Measurements from ENCODE around the gene RRP9. TPM values are rescaled to one million over a fixed set of nuclear protein-coding genes. Genes with fewer than 3 reads are reported as not detected.

RRP9 gene, protein sequence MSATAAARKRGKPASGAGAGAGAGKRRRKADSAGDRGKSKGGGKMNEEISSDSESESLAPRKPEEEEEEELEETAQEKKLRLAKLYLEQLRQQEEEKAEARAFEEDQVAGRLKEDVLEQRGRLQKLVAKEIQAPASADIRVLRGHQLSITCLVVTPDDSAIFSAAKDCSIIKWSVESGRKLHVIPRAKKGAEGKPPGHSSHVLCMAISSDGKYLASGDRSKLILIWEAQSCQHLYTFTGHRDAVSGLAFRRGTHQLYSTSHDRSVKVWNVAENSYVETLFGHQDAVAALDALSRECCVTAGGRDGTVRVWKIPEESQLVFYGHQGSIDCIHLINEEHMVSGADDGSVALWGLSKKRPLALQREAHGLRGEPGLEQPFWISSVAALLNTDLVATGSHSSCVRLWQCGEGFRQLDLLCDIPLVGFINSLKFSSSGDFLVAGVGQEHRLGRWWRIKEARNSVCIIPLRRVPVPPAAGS
- total RNA-seq, result 20.6 and 21.1 TPM in 2 replicates

DNA sequence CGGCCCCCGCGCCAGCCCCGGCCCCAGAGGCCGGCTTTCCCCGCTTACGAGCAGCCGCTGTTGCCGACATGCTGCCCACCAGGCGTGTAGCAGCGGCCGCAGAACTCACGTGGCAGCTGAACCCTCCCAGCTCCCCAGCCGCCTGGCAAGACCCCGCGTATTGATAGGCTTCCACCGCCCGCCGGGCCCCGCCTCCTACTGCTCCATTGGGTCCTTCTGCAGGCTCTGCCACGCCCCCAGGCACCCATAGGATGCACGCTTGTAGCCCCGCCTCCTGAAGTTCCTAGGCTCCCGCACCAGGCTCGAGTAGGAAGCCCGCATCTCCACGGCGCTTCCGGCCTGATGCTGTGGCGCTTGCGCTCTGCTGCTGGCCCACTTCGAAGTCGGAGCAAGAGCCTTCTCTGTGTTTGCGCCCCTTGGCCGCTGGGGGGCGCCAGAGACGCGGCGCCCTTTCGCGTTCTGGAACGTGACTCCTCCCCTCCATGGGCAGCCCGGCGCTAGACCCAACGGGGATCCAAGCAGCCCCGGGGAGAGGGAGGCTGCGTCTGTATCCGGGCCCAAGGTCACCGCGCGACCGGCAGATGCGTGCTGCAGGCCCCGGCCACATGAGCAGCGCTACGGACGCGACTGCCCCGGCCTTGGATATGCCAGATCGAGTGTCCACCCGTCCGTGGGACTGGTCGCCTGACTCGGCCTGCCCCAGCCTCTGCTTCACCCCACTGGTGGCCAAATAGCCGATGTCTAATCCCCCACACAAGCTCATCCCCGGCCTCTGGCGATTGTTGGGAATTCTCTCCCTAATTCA lies at the start of gene RRP9, which contains the start of gene PARP3:
RRP9 (minus strand) TSS at position 107 of the 805 bp plus-strand sequence; CDS start at position 70, 37 bp downstream.
PARP3 (plus strand) TSS at position 566 of the 805 bp plus-strand sequence. CDS start 993 bp downstream, outside the sequence.

DNA sequence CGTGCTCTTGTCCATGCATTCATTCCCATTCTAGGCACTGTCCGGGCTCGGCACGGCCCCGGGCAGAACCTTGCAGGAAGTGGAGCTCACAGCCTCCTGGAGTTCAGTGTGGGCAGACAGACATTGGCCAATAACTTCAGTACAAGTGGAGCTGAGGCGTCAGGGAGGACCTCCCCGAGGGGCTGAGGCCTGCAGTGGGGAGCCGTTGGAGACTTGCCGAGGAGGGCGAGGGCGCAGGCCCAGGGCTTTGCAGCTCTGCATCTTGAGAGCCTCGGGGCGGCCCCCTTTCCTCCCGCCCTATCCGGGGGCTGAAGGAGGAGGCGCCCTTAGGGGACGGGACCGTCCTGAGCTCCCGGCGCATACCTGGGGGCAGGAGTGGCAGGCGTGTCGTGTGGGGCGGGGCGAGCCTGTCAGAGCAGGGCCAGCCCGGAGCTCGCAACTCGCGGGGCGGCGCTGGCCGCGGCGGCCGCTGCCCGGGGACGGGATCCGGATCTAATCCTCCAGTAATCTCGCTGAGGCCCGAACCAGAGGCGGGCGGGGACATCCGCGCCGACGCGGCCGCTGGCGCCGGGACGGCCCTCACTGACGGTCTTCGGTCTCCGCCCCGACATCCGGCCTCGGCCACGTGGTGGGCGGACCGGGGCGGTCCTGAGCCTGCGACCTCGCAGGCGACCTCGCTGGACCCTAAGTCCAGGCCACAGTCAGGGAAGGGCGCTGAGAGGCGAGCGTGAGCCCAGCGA lies 41.3 kb upstream of the RRP9 start, which contains the start of gene ACY1:
ACY1 (plus strand) TSS at position 698 of the 740 bp plus-strand sequence. CDS start 530 bp downstream, outside the sequence.

DNA sequence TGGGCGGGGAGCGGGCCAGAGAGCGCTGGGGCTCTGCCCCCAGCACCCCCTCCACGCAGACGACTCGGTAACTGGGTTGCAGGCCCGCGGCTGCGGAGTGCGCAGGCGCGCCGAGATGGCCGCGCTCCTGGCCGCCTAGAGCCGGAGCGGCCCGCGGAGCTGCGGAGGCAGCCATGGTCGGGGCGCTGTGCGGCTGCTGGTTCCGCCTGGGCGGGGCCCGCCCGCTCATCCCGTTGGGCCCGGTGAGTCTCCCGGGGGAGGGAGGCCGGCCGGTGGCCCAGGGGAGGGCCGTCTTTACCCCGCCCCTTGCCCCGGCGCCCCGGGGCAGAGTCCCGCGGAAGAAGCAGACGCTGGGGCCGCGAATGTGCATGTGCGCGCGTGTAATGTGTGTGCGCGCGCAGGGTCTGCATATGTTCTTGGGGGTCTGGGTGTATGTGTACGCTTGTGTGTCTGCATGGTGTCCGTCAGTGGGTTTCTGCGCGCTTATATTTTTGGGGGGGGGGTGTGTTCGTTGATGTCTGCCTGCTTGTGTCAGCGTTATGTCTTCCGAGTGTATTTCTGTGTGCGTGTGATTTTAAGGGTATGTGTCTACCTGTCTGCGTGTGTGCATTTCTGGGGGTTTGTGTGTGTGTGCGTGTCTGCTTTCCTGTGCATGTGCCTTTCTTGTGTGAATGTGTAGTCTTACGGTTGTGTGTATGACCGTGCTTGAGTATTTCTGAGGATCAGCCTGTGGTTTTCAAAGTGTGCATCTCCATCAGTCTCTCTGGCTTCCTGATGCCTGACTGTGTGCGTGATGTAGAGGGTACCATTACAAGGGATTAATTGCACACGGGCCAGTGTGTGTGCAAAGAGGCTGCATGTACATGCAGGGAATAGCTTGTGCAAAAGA lies 33.5 kb upstream of the RRP9 start, which contains the start of gene ABHD14A:
ABHD14A (plus strand) TSS at position 102 of the 889 bp plus-strand sequence; CDS start at position 174, 72 bp downstream.

DNA sequence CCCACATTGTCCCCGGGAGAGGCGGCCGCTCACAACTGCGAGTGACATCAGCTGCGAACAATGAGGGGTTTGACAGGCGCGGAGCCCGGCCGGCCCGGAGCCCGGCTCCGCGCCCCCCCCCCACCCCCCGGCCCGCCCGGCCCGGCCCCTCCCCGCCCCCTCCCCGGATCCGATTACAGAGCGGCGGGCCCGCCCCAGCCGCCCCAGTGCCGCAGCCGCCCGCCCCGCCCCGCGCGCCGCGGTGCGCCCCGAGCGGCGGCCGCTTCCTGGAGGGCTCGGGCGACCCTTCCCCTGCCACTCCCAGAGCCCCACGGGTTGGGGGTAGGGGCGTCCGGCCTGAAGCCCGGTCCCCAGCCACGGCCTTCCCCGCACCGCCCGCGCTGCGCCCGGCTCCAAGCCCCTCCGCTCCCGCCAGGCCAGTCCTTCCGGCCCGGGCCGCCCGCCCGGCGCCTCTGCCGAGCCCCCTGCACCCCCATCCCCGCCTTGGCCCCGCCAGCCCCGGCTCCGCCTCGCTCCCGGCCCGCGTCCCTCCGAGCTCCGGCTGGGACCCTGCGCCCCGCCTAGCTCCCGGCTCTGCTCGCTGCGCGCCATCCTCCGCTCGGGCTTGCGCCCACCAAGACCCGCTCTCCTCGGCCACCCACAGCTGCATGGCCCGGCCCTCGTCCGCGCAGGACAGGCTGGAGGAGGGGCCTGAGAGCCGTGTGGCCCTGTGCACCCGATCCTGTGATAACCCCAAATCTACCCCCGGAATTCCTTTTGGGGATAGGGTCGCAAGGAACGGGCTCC lies 25.9 kb upstream of the RRP9 start, which contains the start of gene PCBP4:
PCBP4 (minus strand) TSS at position 71 of the 786 bp plus-strand sequence. CDS start 6,214 bp downstream, outside the sequence.

DNA sequence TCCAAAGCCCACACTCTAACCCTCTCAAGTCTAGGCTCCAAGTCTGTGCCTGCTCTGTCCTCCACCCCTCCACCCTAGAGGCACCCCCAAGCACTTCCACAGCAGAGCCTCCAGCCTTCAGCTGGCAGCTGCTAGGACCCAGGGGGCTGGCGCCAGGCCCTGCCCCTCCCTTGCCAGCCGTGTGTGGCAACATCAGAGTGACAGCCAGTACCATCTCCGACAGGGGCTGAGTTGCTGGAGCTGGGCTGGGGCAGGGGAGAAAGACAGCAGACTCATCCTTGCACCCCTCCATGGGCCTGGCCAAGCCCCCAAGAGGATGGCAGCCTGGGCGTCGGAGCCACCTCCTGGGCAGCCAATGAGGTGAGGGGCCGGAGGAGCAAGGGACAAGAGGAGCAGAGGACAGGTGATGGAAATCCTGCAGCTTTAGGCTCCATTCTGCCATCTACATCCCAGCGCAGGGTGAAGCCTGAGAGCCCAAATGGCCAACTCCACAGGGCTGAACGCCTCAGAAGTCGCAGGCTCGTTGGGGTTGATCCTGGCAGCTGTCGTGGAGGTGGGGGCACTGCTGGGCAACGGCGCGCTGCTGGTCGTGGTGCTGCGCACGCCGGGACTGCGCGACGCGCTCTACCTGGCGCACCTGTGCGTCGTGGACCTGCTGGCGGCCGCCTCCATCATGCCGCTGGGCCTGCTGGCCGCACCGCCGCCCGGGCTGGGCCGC lies 13.6 kb upstream of the RRP9 start, which contains the start of gene GPR62:
GPR62 (plus strand) TSS at position 207 of the 718 bp plus-strand sequence; CDS start at position 479, 272 bp downstream.

Small RNA genes within 50 kb of the gene (small RNA-seq; reads per million reads assigned to genes)
- gene AC115284.1, result not detected

Other genes starting within 250 kb of the RRP9 start
- under 0.01 TPM in 2 replicates for gene GRM2, start 234.8 kb downstream of the RRP9 start, total RNA-seq
- not detected in 2 replicates for gene IQCF6, start 162.7 kb downstream of the RRP9 start, total RNA-seq
- gene IQCF2, start 80.3 kb downstream of the RRP9 start, total RNA-seq, result not detected in 2 replicates
- gene IQCF5, start 66.3 kb downstream of the RRP9 start, total RNA-seq, result not detected in 2 replicates
- gene IQCF1, start 38.6 kb downstream of the RRP9 start, total RNA-seq, result not detected in 2 replicates
- 8.1 and 12.6 TPM in 2 replicates for gene PARP3, start 459 bp upstream of the RRP9 start, total RNA-seq
- gene GPR62, start 13.5 kb upstream of the RRP9 start, total RNA-seq, result 0.07 TPM in 1 of 2 replicates, not detected in the other
- 23.1 and 23.3 TPM in 2 replicates for gene PCBP4, start 25.6 kb upstream of the RRP9 start, total RNA-seq
- 12.5 and 15.5 TPM in 2 replicates for gene ABHD14B, start 32.1 kb upstream of the RRP9 start, total RNA-seq
- 3.5 and 7.3 TPM in 2 replicates for gene ABHD14A, start 33.2 kb upstream of the RRP9 start, total RNA-seq
- gene ACY1, start 41.6 kb upstream of the RRP9 start, total RNA-seq, result 8.0 and 11.2 TPM in 2 replicates
- 968 and 1,125 TPM in 2 replicates for gene RPL29, start 54.0 kb upstream of the RRP9 start, total RNA-seq
- gene DUSP7, start 114.7 kb upstream of the RRP9 start, total RNA-seq, result 16.9 and 23.2 TPM in 2 replicates
- 8.0 and 12.6 TPM in 2 replicates for gene POC1A, start 212.5 kb upstream of the RRP9 start, total RNA-seq